Measurements from ENCODE around the gene GJD3.

The GJD3 gene

DNA sequence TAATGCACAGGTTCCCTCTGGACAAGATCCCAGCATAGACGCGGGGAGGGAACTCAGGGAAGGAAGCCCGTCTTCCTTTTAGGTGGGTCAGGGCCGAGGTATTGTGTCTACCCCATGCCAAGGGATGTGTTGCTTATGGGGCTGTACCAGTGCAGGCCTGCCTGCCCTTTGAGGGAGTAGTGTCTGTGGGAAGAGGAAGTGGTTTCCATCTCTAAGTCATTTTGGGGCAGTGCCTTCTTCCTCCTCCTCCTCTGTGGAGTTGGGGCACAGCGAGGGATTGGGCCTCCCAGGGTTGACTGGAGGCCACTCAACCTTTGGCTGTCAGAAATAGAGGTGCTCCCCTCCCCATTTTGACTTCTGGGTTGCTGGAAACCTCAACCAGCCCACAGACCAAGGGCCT is 26.5 kb downstream of the GJD3 start:
- no peak for DNase-seq

- DNase-seq: no peak
Measured at GRCh38 chr17:40337351-40337750, 27.2 kb downstream of the GJD3 start.

- DNase-seq: no peak
Measured at GRCh38 chr17:40335620-40336019, 28.9 kb downstream of the GJD3 start.

DNA sequence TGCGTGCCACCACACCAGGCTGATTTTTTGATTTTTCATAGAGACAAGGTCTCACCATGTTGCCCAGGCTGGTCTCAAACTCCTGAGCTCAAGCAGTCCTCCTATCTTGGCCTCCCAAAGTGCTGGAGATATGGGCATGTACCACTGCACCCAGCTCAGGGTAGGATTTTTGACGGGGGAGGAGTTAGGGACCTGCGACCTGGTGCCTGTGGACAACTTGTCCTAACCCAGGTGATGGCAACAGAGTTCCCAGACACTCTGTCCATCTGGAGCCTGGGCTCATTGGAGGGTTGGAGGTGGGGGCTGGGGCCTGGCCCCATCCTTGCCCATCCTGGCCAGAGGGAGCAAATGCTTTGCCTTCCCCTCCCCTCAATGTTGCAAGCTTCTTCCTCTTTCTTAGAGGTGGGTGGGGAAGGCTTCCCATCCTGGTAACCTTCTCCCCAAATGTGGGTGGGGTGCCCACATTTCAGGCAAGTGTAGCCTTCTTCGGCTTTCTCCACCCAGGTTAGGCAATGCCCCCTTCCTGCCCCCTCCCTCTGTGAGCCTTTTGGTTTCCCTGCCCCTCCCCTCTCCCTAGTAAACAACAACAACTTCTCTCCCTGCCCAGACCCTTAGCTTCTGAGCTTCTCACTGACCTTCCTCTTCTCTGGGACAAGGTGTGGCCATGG is 30.6 kb downstream of the GJD3 start:
- DNase-seq: no peak

GRCh38 chr17:40331743-40332641 is 32.5 kb downstream of the GJD3 start:
- DNase-seq: peak; percentile 38

- no peak for DNase-seq
Measured at GRCh38 chr17:40330850-40331470, 33.6 kb downstream of the GJD3 start.

GRCh38 chr17:40329839-40330794 is 34.4 kb downstream of the GJD3 start:
- DNase-seq: no peak

DNA sequence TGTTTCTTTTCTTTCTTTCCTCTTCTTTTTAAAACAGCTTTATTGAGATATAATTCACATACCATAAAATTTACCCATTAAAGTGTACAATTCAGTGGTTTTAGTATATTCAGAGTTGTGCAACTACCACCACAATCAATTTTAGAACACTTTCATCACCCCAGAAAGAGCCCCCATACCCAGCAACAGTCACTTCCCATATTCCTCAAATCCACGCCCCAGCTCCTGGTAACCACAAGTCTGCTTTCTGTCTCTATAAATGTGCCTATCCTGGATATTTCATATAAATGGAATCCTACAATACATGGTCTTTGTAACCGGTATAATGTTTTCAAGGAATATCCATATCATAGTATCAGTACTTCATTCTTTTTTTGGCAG is 36.2 kb downstream of the GJD3 start:
- no peak for DNase-seq

DNA sequence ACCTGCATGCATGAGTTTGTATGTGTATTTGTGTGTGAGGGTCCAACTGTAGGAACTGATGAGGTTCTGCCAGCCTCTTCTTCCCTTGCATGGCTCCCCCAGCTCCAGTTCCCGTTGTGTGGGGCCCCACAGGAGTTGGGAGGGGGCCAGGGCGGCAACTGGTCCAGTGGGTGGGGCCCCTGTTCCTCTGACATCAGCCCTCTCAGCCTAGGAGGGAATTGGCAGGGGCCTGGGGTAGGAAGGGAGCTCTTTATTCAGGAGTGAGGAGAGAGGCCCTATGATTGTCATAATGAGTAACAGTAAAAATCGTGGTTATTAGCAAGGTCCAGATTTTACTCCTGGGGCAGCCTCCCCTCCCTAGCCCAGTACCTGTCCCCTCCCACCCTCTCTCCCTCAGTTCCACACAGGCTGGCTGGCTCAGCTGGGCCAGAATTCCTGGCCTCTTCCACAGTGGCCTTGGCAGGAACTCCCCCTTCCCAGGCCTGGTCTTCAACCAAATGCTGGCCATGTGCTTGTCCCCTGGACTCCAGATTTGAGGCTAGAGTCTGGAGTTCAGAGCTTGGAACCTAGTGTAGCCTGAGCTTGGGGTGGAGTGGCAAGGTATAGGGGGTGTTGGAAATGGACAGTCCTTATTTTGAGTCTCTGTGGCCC is 36.7 kb downstream of the GJD3 start:
- DNase-seq: no peak

GRCh38 chr17:40327244-40327729 is 37.2 kb downstream of the GJD3 start:
- no peak for DNase-seq

- no peak for DNase-seq
Measured at GRCh38 chr17:40326832-40327199, 37.7 kb downstream of the GJD3 start.

- DNase-seq: no peak
Measured at GRCh38 chr17:40326014-40326831, 38.3 kb downstream of the GJD3 start.

- DNase-seq: no peak
Measured at GRCh38 chr17:40325156-40326013, 39.2 kb downstream of the GJD3 start.

DNA sequence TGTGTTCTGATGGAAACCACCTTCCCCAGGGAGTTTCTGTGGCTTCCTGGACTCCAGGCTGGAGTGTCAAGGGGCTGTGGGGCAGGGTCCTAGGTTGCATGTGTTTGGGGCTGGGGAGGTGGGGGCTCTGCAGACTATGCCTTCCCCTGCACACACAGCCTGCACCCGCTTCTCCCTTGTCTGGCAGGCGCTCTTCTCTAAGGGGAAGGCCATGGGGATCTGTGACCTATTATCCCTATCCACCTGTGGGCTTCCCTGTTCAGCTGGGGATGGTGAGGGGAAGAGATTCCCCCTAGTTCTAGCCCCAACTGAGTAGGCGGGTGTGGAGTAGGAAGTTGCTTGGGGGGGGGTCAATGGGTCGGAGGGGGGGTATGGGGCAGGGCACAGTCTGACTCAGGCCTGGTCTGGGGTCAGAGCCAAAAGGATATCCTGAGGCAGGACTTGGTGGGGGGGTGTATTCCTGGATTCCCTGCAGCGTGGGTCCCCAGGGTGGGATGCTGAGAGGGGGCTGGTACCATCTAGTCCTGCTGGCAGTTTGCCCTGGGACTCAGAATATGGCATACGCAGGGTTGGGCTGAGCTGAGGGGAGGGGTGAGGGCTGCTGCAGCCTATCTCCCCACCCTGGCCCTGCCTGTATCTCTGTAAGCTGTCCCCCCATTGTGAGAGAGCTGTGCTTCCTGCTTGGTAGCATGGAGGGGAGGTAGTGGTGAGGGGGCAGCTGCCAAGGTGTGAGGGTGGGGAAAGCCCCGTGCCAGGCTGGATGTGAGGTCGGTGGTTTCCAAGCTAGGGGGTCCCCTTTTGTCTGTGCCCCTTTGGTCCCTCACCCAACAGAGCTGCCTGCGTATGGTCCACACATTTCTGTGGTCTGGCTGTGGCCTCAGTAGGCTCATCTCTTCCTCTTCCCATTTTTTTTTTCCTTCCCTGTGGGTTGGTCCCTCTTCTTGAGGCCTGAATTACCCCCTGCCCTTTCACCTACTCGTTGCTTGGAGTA is 40.9 kb downstream of the GJD3 start:
- no peak for DNase-seq

DNA sequence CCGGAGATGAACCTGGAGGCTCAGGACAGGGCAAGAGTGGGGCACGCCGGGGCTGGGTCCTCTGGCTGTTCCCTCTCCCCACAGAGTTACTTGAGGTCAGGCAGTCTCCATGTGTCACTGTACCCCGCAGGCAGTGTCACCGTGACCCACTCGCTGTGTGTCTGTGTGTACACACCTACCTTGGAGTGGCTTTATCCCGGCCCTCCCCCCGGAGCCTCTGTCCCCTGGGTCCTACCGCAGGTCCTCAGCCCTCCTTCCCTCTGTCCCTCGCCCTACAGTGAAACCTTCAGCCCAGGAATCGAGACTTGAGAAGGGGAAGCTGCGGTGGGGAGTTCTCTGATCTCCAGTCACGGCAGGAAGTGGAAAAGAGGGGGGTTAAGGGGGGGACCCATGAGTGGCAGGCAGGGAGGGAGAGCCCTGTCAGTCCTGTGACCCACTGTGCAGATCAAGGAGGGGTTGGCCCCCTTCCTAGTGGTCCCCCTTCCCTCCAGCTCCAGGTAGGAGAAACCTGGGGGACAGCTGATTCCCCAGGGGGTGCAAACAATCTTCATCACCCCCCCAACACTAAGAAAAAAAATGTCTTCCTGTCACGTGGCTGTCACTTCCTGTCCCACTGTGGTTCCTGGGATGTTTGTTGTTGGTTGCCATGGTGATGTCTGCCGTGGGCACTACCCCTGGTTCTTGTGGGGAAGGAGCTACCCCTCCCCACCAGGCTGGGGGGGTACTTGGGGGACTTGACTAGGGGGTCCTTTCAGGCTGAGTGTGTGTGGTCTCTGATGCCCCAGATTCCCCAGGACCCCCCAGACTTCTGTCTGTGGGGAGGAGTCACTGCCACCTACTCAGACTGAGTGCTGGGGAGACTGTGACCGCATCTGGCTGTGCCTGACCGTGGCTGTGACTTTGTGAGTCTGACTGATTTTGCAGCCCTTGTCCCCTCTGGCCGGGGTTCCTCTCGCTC is 41.9 kb downstream of the GJD3 start:
- DNase-seq: no peak

DNA sequence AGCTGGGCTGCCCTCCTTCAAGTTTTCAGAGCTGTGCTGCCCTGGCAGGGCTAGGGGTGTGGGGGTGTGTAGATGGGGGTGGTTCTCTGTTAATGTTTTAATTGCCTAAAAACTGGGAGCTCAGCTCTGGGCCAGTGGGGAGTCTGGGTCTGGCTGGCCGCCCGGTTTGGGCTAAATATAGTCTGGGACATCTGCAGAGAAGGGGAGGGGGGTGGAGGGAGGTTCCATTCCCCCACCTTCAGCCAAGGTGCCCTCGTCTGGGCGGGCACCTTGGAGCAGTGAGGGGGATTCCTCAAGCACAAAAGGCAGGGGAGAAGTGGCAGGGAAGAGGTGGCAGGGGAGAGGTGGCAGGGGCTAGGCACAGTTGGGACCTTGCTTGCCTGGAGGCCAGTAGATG is 42.6 kb downstream of the GJD3 start:
- DNase-seq: no peak

DNA sequence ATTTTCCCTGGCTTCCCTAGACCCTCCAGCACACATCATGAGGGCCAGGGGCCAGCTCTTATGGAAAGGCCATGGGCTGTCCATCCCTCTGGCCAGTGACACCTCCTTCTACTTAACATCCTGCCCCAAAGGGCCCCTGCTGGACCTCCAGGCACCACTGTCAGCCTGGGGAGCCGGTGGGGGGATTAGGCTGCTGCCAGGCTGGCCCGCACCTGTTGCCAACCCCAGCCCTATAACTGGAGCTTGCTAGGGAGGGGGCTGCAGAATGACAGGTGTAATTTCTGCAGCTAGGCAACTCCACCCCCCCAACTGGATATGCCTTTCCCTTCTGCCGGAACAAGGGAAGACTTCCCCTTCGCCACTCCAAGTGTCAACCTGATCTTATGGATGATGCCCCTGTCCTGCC is 43.0 kb downstream of the GJD3 start:
- DNase-seq: no peak
